Measurements from ENCODE around the gene IKZF3. TPM values are rescaled to one million over a fixed set of nuclear protein-coding genes. Genes with fewer than 3 reads are reported as not detected.

IKZF3 gene
- total and polyA plus RNA-seq, 7 experiments from 2014 or later, result 9.7 to 77.8 (median 55.5) TPM

GRCh38 chr17:39781031-39781860 lies 82.9 kb downstream of the IKZF3 start:
- ChIA-PET CTCF (interaction anchor here (0.6 to 2.2 kb wide), 8 partner anchors 11 to 199 kb away, joined by 3 to 6 read pairs (median 4); partner anchors contain the start of gene IKZF3), POLR2A (interaction anchor here (0.7 to 6.2 kb wide), 15 partner anchors 12 to 343 kb away, joined by 3 to 42 read pairs (median 4); partner anchors contain the start of gene IKZF3)
- peaks cover 0 to 5% (median 0%) of the 10 kb centered on the region in 3 experiments for H3K36me3 ChIP-seq (ENCODE audit: control insufficient read depth in 2 of 3, insufficient read depth in 3 of 3, low read length in 3 of 3)
- peaks cover 45 to 81% (median 72%) of the 10 kb centered on the region in 7 donors for H3K4me1 Mint-ChIP-seq
- H3K9me3 ChIP-seq (ENCODE audit: control insufficient read depth in 2 of 3, low read length in 3 of 3), result no peaks in the 10 kb centered on the region
- no peaks in the 10 kb centered on the region for H3K27me3 Mint-ChIP-seq
- H3K27ac ChIP-seq (ENCODE audit: low read depth, low read length), result peak overlapping the region; percentile 42
- H3K9me3 Mint-ChIP-seq, result peaks cover 0 to 2% (median 0%) of the 10 kb centered on the region in 11 donors
- intact Hi-C loops (cut with micrococcal nuclease), result loop anchor here in 1 of 2 donors (1.0 kb wide), 1 partner anchor 83 kb away; the partner anchor contains the start of gene IKZF3
- peaks cover 18 to 44% (median 22%) of the 10 kb centered on the region in 5 donors for H3K36me3 Mint-ChIP-seq
- ATAC-seq, result no peak
- H3K4me3 Mint-ChIP-seq, result peak overlapping the region in 9 of 10 donors; percentile 10 to 69 (median 25)
- H3K27me3 ChIP-seq (ENCODE audit: control insufficient read depth in 2 of 2, insufficient read depth in 2 of 2, low read length in 2 of 2), result no peaks in the 10 kb centered on the region
- DNase-seq, result no peak
- H3K27ac Mint-ChIP-seq, result peak overlapping the region in 8 of 9 donors; percentile 51 to 93 (median 86)
- H3K4me3 ChIP-seq (ENCODE audit: low read length), result no peak overlapping the region
- peaks cover 45 to 49% of the 10 kb centered on the region in 2 donors for H3K4me1 ChIP-seq (ENCODE audit: control insufficient read depth in 2 of 2, insufficient read depth in 2 of 2, low read length in 2 of 2)

DNA sequence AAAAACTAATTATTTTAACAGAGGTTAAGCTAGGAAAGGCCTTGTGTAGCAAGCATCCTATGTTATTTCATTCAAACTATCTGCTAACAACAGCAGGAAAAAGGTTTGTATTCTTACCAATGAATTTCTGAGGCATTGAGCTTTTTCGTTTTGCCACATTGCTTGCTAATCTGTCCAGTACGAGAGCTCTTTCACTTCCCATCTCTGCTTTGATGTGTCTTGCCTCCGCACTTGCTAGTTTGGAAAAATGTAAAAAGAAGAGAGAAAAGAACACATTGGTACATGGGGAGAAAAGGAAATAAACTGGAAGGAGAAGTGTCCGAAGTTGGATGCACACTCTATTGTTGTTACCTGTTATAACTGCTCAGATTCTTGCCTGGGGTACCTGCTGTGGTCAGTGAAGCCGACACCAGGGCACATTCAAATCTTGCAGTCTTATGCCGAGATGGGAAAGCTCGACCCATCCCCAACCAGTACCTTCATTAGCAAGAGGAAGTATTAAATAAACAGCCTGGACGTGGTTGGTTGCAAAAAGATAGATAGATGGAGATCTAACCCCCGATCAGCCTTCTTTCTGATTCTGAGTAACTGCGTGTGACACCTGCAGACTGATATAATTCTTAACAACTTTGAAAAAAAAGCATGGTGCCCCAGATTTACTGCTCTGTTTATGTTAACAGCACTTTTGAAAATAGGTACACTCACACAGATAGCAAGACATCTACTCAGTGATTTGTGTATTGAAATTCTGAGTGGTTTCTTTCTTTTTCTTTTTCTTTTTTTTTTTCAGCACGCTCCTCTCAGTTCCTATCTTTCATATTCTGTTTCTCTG lies 86.4 kb downstream of the IKZF3 start:
- Histone ChIP-seq H3K36me3 (ENCODE audit: control insufficient read depth in 2 of 3, insufficient read depth in 3 of 3, low read length in 3 of 3) (no peaks in the 10 kb centered on the region), H3K27me3 (ENCODE audit: control insufficient read depth in 2 of 2, insufficient read depth in 2 of 2, low read length in 2 of 2) (no peaks in the 10 kb centered on the region), H3K4me1 (ENCODE audit: control insufficient read depth in 2 of 2, insufficient read depth in 2 of 2, low read length in 2 of 2) (peaks cover 61 to 75% of the 10 kb centered on the region in 2 donors), H3K27ac (ENCODE audit: low read depth, low read length) (peak overlapping the region; percentile 77), H3K9me3 (ENCODE audit: control insufficient read depth in 2 of 3, low read length in 3 of 3) (no peaks in the 10 kb centered on the region), H3K4me3 (ENCODE audit: low read length) (peak overlapping the region; percentile 74)
- Mint-ChIP-seq H3K9me3 (peaks cover 0 to 2% (median 0%) of the 10 kb centered on the region in 11 donors), H3K27me3 (no peaks in the 10 kb centered on the region), H3K4me1 (peaks cover 60 to 91% (median 86%) of the 10 kb centered on the region in 7 donors), H3K36me3 (peaks cover under 1 to 36% (median 10%) of the 10 kb centered on the region in 5 donors), H3K27ac (peak overlapping the region; percentile 68 to 98 (median 94)), H3K4me3 (peak overlapping the region; percentile 79 to 95 (median 90))
- ATAC-seq (peak; percentile 72), DNase-seq (peak in 1 of 9 donors; percentile 40)
- ChIA-PET POLR2A (interaction anchor here (0.6 to 4.7 kb wide), 12 partner anchors 11 to 203 kb away, joined by 3 to 48 read pairs (median 4); partner anchors contain the start of gene PSMD3), CTCF (interaction anchor here (0.8 to 3.2 kb wide), 4 partner anchors 22 to 66 kb away, joined by 3 to 14 read pairs (median 5); no protein-coding TSS in a partner anchor)
- intact Hi-C loops (cut with micrococcal nuclease), result loop anchor here (1.0 to 5.0 kb wide), 6 partner anchors 7 to 150 kb away; partner anchors contain the start of genes LRRC3C (in 1 of the 2) and ORMDL3 (in 1 of the 2)

GRCh38 chr17:39776252-39776651 lies 87.9 kb downstream of the IKZF3 start:
- peak overlapping the region; percentile 39 to 95 (median 90) for H3K4me3 Mint-ChIP-seq
- POLR2A ChIA-PET, result interaction anchor here (0.5 to 4.7 kb wide), 10 partner anchors 16 to 85 kb away, joined by 3 to 48 read pairs (median 6); no protein-coding TSS in a partner anchor
- CTCF ChIA-PET, result interaction anchor here (1.0 to 3.2 kb wide), 9 partner anchors 9 to 155 kb away, joined by 3 to 14 read pairs (median 3); no protein-coding TSS in a partner anchor
- H3K4me1 ChIP-seq (ENCODE audit: control insufficient read depth in 2 of 2, insufficient read depth in 2 of 2, low read length in 2 of 2), result peaks cover 61 to 76% of the 10 kb centered on the region in 2 donors
- no peaks in the 10 kb centered on the region for H3K27me3 Mint-ChIP-seq
- H3K36me3 ChIP-seq (ENCODE audit: control insufficient read depth in 2 of 3, insufficient read depth in 3 of 3, low read length in 3 of 3), result no peaks in the 10 kb centered on the region
- H3K27ac Mint-ChIP-seq, result peak overlapping the region; percentile 20 to 98 (median 92)
- peak overlapping the region; percentile 77 for H3K27ac ChIP-seq (ENCODE audit: low read depth, low read length)
- peaks cover 0 to 37% (median 13%) of the 10 kb centered on the region in 5 donors for H3K36me3 Mint-ChIP-seq
- DNase-seq, result peak in 1 of 9 donors; percentile 36
- H3K9me3 Mint-ChIP-seq, result peaks cover 0 to 2% (median 0%) of the 10 kb centered on the region in 11 donors
- no peaks in the 10 kb centered on the region for H3K9me3 ChIP-seq (ENCODE audit: control insufficient read depth in 2 of 3, low read length in 3 of 3)
- H3K4me3 ChIP-seq (ENCODE audit: low read length), result peak overlapping the region; percentile 74
- H3K27me3 ChIP-seq (ENCODE audit: control insufficient read depth in 2 of 2, insufficient read depth in 2 of 2, low read length in 2 of 2), result no peaks in the 10 kb centered on the region
- intact Hi-C loops (cut with micrococcal nuclease), result loop anchor here (2.0 to 5.0 kb wide), 2 partner anchors 17 to 151 kb away; partner anchors contain the start of genes LRRC3C (in 1 of the 2) and ORMDL3 (in 1 of the 2)
- H3K4me1 Mint-ChIP-seq, result peaks cover 60 to 91% (median 86%) of the 10 kb centered on the region in 7 donors
- peak; percentile 36 for ATAC-seq

DNA sequence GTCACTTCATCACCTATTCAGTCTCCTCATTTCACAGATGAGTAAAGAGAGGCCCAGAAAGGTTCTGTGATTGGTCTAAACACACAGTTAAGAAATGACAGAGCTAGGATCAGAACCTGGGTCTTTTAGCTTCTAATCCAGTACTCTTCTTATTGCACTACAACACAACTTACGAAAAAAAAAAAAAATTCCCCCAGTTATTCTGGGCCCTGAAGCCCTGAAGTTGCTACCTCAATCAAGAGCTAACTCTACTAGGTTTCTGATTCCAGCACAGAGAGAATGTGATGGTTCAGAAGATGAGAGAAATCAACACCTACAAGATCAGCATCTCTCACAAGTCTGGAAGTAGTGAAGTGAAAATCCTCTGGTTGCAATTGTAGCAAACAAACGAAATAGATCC lies 89.1 kb downstream of the IKZF3 start:
- ChIA-PET POLR2A (interaction anchor here (0.8 to 4.7 kb wide), 7 partner anchors 17 to 137 kb away, joined by 3 to 48 read pairs (median 6); no protein-coding TSS in a partner anchor), CTCF (interaction anchor here (1.2 to 3.2 kb wide), 3 partner anchors 19 to 154 kb away, joined by 3 to 14 read pairs (median 5); no protein-coding TSS in a partner anchor)
- DNase-seq (no peak), ATAC-seq (no peak)
- Mint-ChIP-seq H3K36me3 (peaks cover 0 to 33% (median 13%) of the 10 kb centered on the region in 5 donors), H3K27me3 (no peaks in the 10 kb centered on the region), H3K4me1 (peaks cover 63 to 94% (median 90%) of the 10 kb centered on the region in 7 donors), H3K9me3 (no peaks in the 10 kb centered on the region), H3K27ac (peak overlapping the region; percentile 11 to 98 (median 86)), H3K4me3 (peak overlapping the region in 8 of 10 donors; percentile 11 to 95 (median 65))
- Histone ChIP-seq H3K4me3 (ENCODE audit: low read length) (peak overlapping the region; percentile 26), H3K27ac (ENCODE audit: low read depth, low read length) (peak overlapping the region; percentile 71), H3K9me3 (ENCODE audit: control insufficient read depth in 2 of 3, low read length in 3 of 3) (no peaks in the 10 kb centered on the region), H3K4me1 (ENCODE audit: control insufficient read depth in 2 of 2, insufficient read depth in 2 of 2, low read length in 2 of 2) (peaks cover 61 to 78% of the 10 kb centered on the region in 2 donors), H3K36me3 (ENCODE audit: control insufficient read depth in 2 of 3, insufficient read depth in 3 of 3, low read length in 3 of 3) (no peaks in the 10 kb centered on the region), H3K27me3 (ENCODE audit: control insufficient read depth in 2 of 2, insufficient read depth in 2 of 2, low read length in 2 of 2) (no peaks in the 10 kb centered on the region)
- intact Hi-C loops (cut with micrococcal nuclease), result loop anchor here in 1 of 2 donors (5.0 kb wide), 1 partner anchor 152 kb away; the partner anchor contains the start of genes LRRC3C and ORMDL3

GRCh38 chr17:39774047-39774446 lies 90.1 kb downstream of the IKZF3 start:
- H3K4me3 Mint-ChIP-seq, result peak overlapping the region; percentile 51 to 95 (median 77)
- H3K4me3 ChIP-seq (ENCODE audit: low read length), result peak overlapping the region; percentile 31
- ATAC-seq, result no peak
- peaks cover 0 to 32% (median 15%) of the 10 kb centered on the region in 5 donors for H3K36me3 Mint-ChIP-seq
- peaks cover 63 to 84% of the 10 kb centered on the region in 2 donors for H3K4me1 ChIP-seq (ENCODE audit: control insufficient read depth in 2 of 2, insufficient read depth in 2 of 2, low read length in 2 of 2)
- CTCF ChIA-PET, result interaction anchor here (0.6 kb wide), 1 partner anchor 625 kb away, joined by 4 read pairs; no protein-coding TSS in a partner anchor
- peak overlapping the region; percentile 71 for H3K27ac ChIP-seq (ENCODE audit: low read depth, low read length)
- peak overlapping the region; percentile 81 to 98 (median 91) for H3K27ac Mint-ChIP-seq
- intact Hi-C loops (cut with micrococcal nuclease), result loop anchor here in 1 of 2 donors (5.0 kb wide), 1 partner anchor 88 kb away; the partner anchor contains the start of gene IKZF3
- no peaks in the 10 kb centered on the region for H3K36me3 ChIP-seq (ENCODE audit: control insufficient read depth in 2 of 3, insufficient read depth in 3 of 3, low read length in 3 of 3)
- no peak for DNase-seq
- no peaks in the 10 kb centered on the region for H3K9me3 ChIP-seq (ENCODE audit: control insufficient read depth in 2 of 3, low read length in 3 of 3)
- no peaks in the 10 kb centered on the region for H3K27me3 Mint-ChIP-seq
- POLR2A ChIA-PET, result interaction anchor here (1.8 to 4.7 kb wide), 3 partner anchors 18 to 45 kb away, joined by 5 to 48 read pairs (median 6); no protein-coding TSS in a partner anchor
- H3K27me3 ChIP-seq (ENCODE audit: control insufficient read depth in 2 of 2, insufficient read depth in 2 of 2, low read length in 2 of 2), result no peaks in the 10 kb centered on the region
- peaks cover 71 to 98% (median 94%) of the 10 kb centered on the region in 7 donors for H3K4me1 Mint-ChIP-seq
- H3K9me3 Mint-ChIP-seq, result no peaks in the 10 kb centered on the region

Measured in naive thymus-derived CD4-positive, alpha-beta T cell (primary cell).